Left lung (tissue), 14 donors: ENCODE results near the gene PIK3R2. TPM values are rescaled to one million over a fixed set of nuclear protein-coding genes. Genes with fewer than 3 reads are reported as not detected.
"Not testable (repeated sequence)": the region's sequence is repeated elsewhere in the genome, so short reads cannot be mapped to it uniquely, and the experiment has no call there.

ENCODE experiments used
- ATAC-seq: fragments of 200-7000 bp; cut with Tn5 transposase; one replicate; pipeline ENCODE4 v1.9.1; 2020; ENCODE audit warnings: moderate library complexity
- DNase-seq, 4 donors: peaks; one replicate each; pipeline ENCODE4 v3.0.0-alpha.2; 2013 to 2020
- H3K27ac ChIP-seq, 2 donors: fragments of 200-600 bp; sonication (generic) in 1 of 2; one replicate each; pipeline versions ENCODE4 v1.5.0 to v1.8.0; 2020 to 2021
- H3K27me3 ChIP-seq, 2 donors: fragments of 200-600 bp; sonication (generic) in 1 of 2; one replicate each; pipeline versions ENCODE4 v1.5.0 to v1.8.0; 2020 to 2021
- H3K36me3 ChIP-seq, 2 donors: fragments of 200-600 bp; sonication (generic) in 1 of 2; one replicate each; pipeline versions ENCODE4 v1.5.0 to v1.8.0; 2020 to 2021
- H3K4me1 ChIP-seq, 2 donors: fragments of 200-600 bp; one replicate each; pipeline ENCODE4 v1.8.0; 2021
- H3K4me3 ChIP-seq, 2 donors: fragments of 200-600 bp; sonication (generic) in 1 of 2; one replicate each; pipeline versions ENCODE4 v1.5.0 to v1.8.0; 2020 to 2021; ENCODE audit warnings: mild to moderate bottlenecking in 1 of 2
- H3K9me3 ChIP-seq, 2 donors: fragments of 200-600 bp; sonication (generic) in 1 of 2; one replicate each; pipeline versions ENCODE4 v1.5.0 to v1.8.0; 2020 to 2021
- intact Hi-C, 2 donors: fragments of 100-400 bp; cut with DNase I; formaldehyde crosslinking; loops; one replicate each; pipeline versions ENCODE4 v1.11.2 to v1.14.2; 2022
- long read RNA-seq, 12 donors: library from polyadenylated mRNA in 2 of 12; unstranded in 2 of 12; transcript quantifications; one replicate each; pipeline ENCODE4 v2.0.0 and lab custom pipeline, GENCODE V29; 2019 to 2026
- polyA plus RNA-seq, 6 donors: library from polyadenylated mRNA; unstranded; fragments of 120-200 nt; gene quantifications; one replicate each; pipeline ENCODE4 v1.2.1, GENCODE V29; 2013; ENCODE audit not compliant: insufficient read length in 6 of 6
- total RNA-seq, 2 donors: library from RNA; stranded (reverse); fragmentation: NEBNext Ultra II Directional; extraction: Animal tissue kit (Norgen Biotek cat#: 25700); gene quantifications; one replicate each; pipeline ENCODE4 v1.2.1, GENCODE V29; 2021
- TF ChIP-seq, protein P1 (sequence below), 2 donors: fragments of 200-600 bp; sonication (generic) in 1 of 2; IDR thresholded peaks; one replicate each; pipeline versions ENCODE4 v1.5.0 to v1.8.0; 2021; ENCODE audit warnings: antibody characterized with exemption in 2 of 2
- donor health status: DM: no; HTN: yes; CAD: no.
- donor health status: DM: no; HTN: no; CAD: no.

The PIK3R2 gene
- total RNA-seq (10 to 100 TPM; 34.1 to 35.3 TPM), polyA plus RNA-seq (10 to 100 TPM; 25.7 to 37.7 (median 30.2) TPM)
- long read RNA-seq, donor 1, full-length matches to known transcripts: 7 of 19 reads
- long read RNA-seq, donor 1, partial matches to known transcripts: 12 of 19 reads
- long read RNA-seq, donor 1, other reads (novel, unspliced or antisense): 0 of 19 reads
- long read RNA-seq, donor 2, full-length matches to known transcripts: 8 of 22 reads
- long read RNA-seq, donor 2, partial matches to known transcripts: 14 of 22 reads
- long read RNA-seq, donor 2, other reads (novel, unspliced or antisense): 0 of 22 reads
- long read RNA-seq, donor 3, full-length matches to known transcripts: 9 of 9 reads
- long read RNA-seq, donor 3, partial matches to known transcripts: 0 of 9 reads
- long read RNA-seq, donor 3, other reads (novel, unspliced or antisense): 0 of 9 reads
- long read RNA-seq, donor 4, partial matches to known transcripts: 1 of 2 reads
- long read RNA-seq, donor 4, other reads (novel, unspliced or antisense): 0 of 2 reads
- long read RNA-seq, donor 5, full-length matches to known transcripts: 6 of 11 reads
- long read RNA-seq, donor 5, partial matches to known transcripts: 5 of 11 reads
- long read RNA-seq, donor 5, other reads (novel, unspliced or antisense): 0 of 11 reads
- long read RNA-seq, donor 6, full-length matches to known transcripts: 5 of 5 reads
- long read RNA-seq, donor 6, partial matches to known transcripts: 0 of 5 reads
- long read RNA-seq, donor 6, other reads (novel, unspliced or antisense): 0 of 5 reads
- long read RNA-seq, donor 7, full-length matches to known transcripts: 4 of 4 reads
- long read RNA-seq, donor 7, partial matches to known transcripts: 0 of 4 reads
- long read RNA-seq, donor 7, other reads (novel, unspliced or antisense): 0 of 4 reads
- long read RNA-seq, donor 8, full-length matches to known transcripts: 6 of 26 reads
- long read RNA-seq, donor 8, partial matches to known transcripts: 20 of 26 reads
- long read RNA-seq, donor 8, other reads (novel, unspliced or antisense): 0 of 26 reads
- long read RNA-seq, donor 9: 0 reads
- long read RNA-seq, donor 10, partial matches to known transcripts: 1 of 2 reads
- long read RNA-seq, donor 10, other reads (novel, unspliced or antisense): 0 of 2 reads
- long read RNA-seq, donor 11: 0 reads
- long read RNA-seq, donor 12, full-length matches to known transcripts: 4 of 4 reads
- long read RNA-seq, donor 12, partial matches to known transcripts: 0 of 4 reads
- long read RNA-seq, donor 12, other reads (novel, unspliced or antisense): 0 of 4 reads

DNA sequence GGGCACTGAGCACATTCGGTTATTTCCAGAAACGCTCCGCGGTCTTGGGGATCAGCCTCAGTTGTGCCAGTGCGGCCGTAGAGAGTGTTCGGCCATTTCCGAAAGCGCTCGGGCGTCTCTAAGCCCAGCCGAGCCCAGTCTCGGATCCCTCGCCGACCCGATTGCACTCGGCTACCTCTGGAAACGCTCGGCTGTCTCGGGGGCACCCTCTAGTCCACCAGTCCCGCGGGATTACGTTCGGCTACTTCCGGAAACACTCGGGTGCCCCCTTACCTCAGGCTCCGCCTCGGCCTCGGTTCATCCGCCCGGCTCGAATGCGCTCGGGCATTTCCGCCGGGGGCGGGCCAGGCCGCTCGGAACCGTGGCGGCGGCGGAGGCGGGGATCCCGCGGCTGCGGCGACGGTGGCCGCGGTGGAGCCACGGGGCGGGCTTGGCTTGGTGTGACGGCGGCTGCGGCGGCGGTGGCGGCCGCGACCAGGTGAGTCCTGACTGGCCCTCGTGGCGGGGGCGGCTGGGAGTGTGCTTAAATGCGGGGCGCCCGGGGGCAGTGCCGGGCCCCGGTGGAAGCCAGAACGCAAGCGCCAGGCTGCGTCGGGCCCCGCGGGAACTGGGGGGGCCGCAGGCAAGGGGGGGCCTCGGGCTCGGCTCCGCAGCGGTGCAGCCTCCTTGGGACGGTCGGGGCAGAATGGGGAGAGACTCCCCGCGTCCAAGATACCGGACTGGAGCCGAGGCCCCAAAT is at the start of gene PIK3R2:
PIK3R2 (plus strand) TSS at position 347 of the 739 bp plus-strand sequence. CDS start 2,717 bp downstream, outside the sequence.
- Histone ChIP-seq H3K27me3 (no peaks in the 10 kb centered on the region), H3K4me3 (peak within 1 kb of the TSS; percentile 76 to 88), H3K36me3 (peaks cover 0 to 38% of the 10 kb centered on the region in 2 donors), H3K27ac (peak within 1 kb of the TSS; percentile 95 to 99), H3K9me3 (no peaks in the 10 kb centered on the region), H3K4me1 (peaks cover 26 to 53% of the 10 kb centered on the region in 2 donors)
- DNase-seq (peak; percentile 98 to 100 (median 100)), ATAC-seq (peak; percentile 88)
- TF ChIP-seq, protein P1, sequence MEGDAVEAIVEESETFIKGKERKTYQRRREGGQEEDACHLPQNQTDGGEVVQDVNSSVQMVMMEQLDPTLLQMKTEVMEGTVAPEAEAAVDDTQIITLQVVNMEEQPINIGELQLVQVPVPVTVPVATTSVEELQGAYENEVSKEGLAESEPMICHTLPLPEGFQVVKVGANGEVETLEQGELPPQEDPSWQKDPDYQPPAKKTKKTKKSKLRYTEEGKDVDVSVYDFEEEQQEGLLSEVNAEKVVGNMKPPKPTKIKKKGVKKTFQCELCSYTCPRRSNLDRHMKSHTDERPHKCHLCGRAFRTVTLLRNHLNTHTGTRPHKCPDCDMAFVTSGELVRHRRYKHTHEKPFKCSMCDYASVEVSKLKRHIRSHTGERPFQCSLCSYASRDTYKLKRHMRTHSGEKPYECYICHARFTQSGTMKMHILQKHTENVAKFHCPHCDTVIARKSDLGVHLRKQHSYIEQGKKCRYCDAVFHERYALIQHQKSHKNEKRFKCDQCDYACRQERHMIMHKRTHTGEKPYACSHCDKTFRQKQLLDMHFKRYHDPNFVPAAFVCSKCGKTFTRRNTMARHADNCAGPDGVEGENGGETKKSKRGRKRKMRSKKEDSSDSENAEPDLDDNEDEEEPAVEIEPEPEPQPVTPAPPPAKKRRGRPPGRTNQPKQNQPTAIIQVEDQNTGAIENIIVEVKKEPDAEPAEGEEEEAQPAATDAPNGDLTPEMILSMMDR (IDR thresholded peaks at IDR 0.05): peak in 1 of 2 donors; percentile 27
- intact Hi-C loops: no loop called here

DNA sequence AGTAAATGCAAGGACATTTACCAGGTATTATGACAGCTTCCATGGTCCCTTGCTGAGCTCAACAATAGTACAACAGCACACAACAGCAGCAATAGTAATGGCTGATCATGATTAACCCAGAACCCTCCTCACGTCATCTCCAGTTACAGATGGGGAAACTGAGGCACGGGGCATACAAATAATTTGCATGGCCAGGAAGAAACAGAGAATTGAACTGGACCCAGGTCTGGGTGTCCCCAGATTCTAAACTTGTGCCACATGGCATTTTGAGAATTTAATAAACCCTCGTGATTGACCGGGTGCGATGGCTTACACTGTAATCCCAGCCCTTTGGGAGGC is 48.2 kb upstream of the PIK3R2 start:
- ATAC-seq (no peak), DNase-seq (no peak)
- intact Hi-C loops: no loop called here
- no peaks in the 10 kb centered on the region for H3K36me3 ChIP-seq
- H3K4me1 ChIP-seq: peaks cover 8 to 37% of the 10 kb centered on the region in 2 donors
- peak overlapping the region; percentile 19 to 37 for H3K4me3 ChIP-seq
- peak overlapping the region in 1 of 2 donors; percentile 50 for H3K27ac ChIP-seq
- TF ChIP-seq, protein P1 (IDR thresholded peaks at IDR 0.05): no peak
- no peaks in the 10 kb centered on the region for H3K9me3 ChIP-seq
- peaks cover 0 to 17% of the 10 kb centered on the region in 2 donors for H3K27me3 ChIP-seq

DNA sequence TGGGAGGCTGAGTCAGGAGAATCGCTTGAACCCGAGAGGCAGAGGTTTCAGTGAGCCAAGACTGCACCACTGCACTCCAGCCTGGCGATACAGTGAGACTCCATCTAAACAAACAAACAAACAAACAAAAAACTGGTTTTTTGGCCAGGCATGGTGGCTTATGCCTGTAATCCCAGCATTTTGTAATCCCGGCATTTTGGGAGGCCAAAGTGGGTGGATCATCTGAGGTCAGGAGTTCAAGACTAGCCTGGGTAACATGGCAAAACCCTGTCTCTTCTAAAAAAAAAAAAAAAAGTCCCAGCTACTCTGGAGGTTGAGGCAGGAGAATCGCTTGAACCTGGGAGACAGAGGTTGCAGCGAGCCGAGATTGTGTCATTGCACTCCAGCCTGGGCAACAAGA is 47.7 kb upstream of the PIK3R2 start:
- ATAC-seq, H3K9me3 ChIP-seq, H3K36me3 ChIP-seq, DNase-seq, H3K4me3 ChIP-seq, intact Hi-C loops, H3K27ac ChIP-seq: not testable (repeated sequence)
- Histone ChIP-seq H3K4me1 (peaks cover 8 to 40% of the 10 kb centered on the region in 2 donors), H3K27me3 (peaks cover 0 to 17% of the 10 kb centered on the region in 2 donors)

DNA sequence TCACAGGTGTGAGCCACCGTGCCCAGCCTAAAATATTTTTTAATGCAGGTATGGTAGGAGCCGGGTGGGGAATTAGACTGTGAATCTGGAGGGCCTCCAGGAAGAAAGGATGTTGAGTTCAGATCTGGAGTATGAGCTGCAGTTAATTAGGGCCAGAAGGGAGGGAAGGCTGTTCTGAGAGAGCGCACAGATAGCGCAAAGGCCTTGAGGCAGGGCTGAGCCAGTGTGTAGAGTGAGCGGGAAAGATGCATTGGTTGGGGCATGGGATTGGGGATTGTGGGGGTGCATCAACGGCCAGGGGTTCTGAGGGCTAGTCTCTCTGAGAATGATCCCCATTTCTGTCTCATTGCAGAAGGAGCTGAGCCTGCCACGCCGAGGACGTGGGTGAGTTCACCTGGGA is 45.7 kb upstream of the PIK3R2 start:
- Histone ChIP-seq H3K4me3 (no peak overlapping the region), H3K27ac (peak overlapping the region in 1 of 2 donors; percentile 33), H3K4me1 (peaks cover 12 to 60% of the 10 kb centered on the region in 2 donors), H3K36me3 (no peaks in the 10 kb centered on the region), H3K9me3 (no peaks in the 10 kb centered on the region), H3K27me3 (peaks cover 0 to 19% of the 10 kb centered on the region in 2 donors)
- intact Hi-C loops: no loop called here
- DNase-seq (no peak), ATAC-seq (no peak)
- TF ChIP-seq, protein P1 (IDR thresholded peaks at IDR 0.05): no peak
